WTC11 (cell line): ENCODE results near the gene RNASE12. TPM values are rescaled to one million over a fixed set of nuclear protein-coding genes. Genes with fewer than 3 reads are reported as not detected.

ENCODE experiments used
- ATAC-seq: fragments of 200-7000 bp; cut with Tn5 transposase; 2 replicates; pipeline ENCODE4 v1.10.0; 2021; ENCODE audit warnings: mild to moderate bottlenecking, moderate library complexity
- CTCF ChIA-PET: fragments of 300-600 bp; sonication (Branson Sonifier 250); formaldehyde crosslinking; loops from one replicate; lab custom pipeline; 2021; ENCODE audit warnings: antibody characterized with exemption; lab: Charles Lee
- POLR2A ChIA-PET: fragments of 350-600 bp; sonication (Branson Sonifier 250); formaldehyde crosslinking; loops from one replicate; lab custom pipeline; 2021; ENCODE audit warnings: antibody characterized with exemption; lab: Charles Lee
- DNase-seq: peaks from one replicate; pipeline ENCODE4 v3.0.0; 2021; ENCODE audit warnings: low spot score
- H3K27ac Mint-ChIP-seq: 2 replicates; pipeline ENCODE4 v1.8.0; 2021; ENCODE audit warnings: mixed read lengths
- H3K27me3 Mint-ChIP-seq: 2 replicates; pipeline ENCODE4 v1.8.0; 2021; ENCODE audit warnings: low read depth, mild to moderate bottlenecking, moderate library complexity, mixed read lengths
- H3K36me3 Mint-ChIP-seq: 2 replicates; pipeline ENCODE4 v1.8.0; 2021; ENCODE audit warnings: mixed read lengths
- H3K4me1 Mint-ChIP-seq: 2 replicates; pipeline ENCODE4 v1.8.0; 2022; ENCODE audit warnings: mixed read lengths
- H3K4me3 Mint-ChIP-seq: 2 replicates; pipeline ENCODE4 v1.8.0; 2021; ENCODE audit warnings: mild to moderate bottlenecking, moderate library complexity, mixed read lengths
- H3K9me3 Mint-ChIP-seq: 2 replicates; pipeline ENCODE4 v1.8.0; 2021; ENCODE audit warnings: mixed read lengths
- CBFB ChIP-seq: sonication (generic); formaldehyde crosslinking; IDR thresholded peaks from 2 replicates; pipeline ENCODE4 v1.8.1; 2022; ENCODE audit warnings: mild to moderate bottlenecking, low read depth, missing genetic modification reagents
- IRF2 ChIP-seq: sonication (generic); formaldehyde crosslinking; IDR thresholded peaks from 2 replicates; pipeline ENCODE4 v1.8.0; 2022; ENCODE audit warnings: low read depth, missing genetic modification reagents, borderline replicate concordance
- JAZF1 ChIP-seq: fragments of 250-450 bp; sonication (Bioruptor Pico); IDR thresholded peaks from 2 replicates; pipeline ENCODE4 v1.9.0; 2021; ENCODE audit warnings: moderate library complexity, mild to moderate bottlenecking, inconsistent platforms
- MXD4 ChIP-seq: fragments of 250-450 bp; sonication (Bioruptor Pico); IDR thresholded peaks from 2 replicates; pipeline ENCODE4 v1.8.0; 2021; ENCODE audit warnings: mild to moderate bottlenecking, moderate library complexity, borderline replicate concordance
- NFATC4 ChIP-seq: fragments of 250-450 bp; sonication (Bioruptor Pico); IDR thresholded peaks from 2 replicates; pipeline ENCODE4 v1.9.0; 2021; ENCODE audit warnings: mild to moderate bottlenecking
- SMAD3 ChIP-seq: sonication (generic); formaldehyde crosslinking; IDR thresholded peaks from 2 replicates; pipeline ENCODE4 v1.8.0; 2022; ENCODE audit warnings: missing genetic modification reagents, mild to moderate bottlenecking, borderline replicate concordance
- ZNF423 ChIP-seq: fragments of 250-450 bp; sonication (Bioruptor Pico); IDR thresholded peaks from 2 replicates; pipeline ENCODE4 v2.1.2; 2022; ENCODE audit warnings: mild to moderate bottlenecking, moderate library complexity
- ZNF671 ChIP-seq: fragments of 250-450 bp; sonication (Bioruptor Pico); IDR thresholded peaks from 2 replicates; pipeline ENCODE4 v1.8.0; 2021; ENCODE audit warnings: mild to moderate bottlenecking
- total RNA-seq: library from RNA; stranded (reverse); gene quantifications from 3 replicates; pipeline ENCODE4 v1.2.3, GENCODE V29; 2021
- TF ChIP-seq, protein P1 (sequence below): sonication (generic); formaldehyde crosslinking; IDR thresholded peaks from 2 replicates; pipeline ENCODE4 v1.8.1; 2022; ENCODE audit warnings: missing genetic modification reagents, borderline replicate concordance
- TF ChIP-seq, protein P2 (sequence below): sonication (generic); formaldehyde crosslinking; conservative IDR thresholded peaks from 2 replicates; pipeline ENCODE4 v1.8.1; 2022; ENCODE audit warnings: mild to moderate bottlenecking, missing genetic modification reagents
- TF ChIP-seq, protein P3 (sequence below): sonication (generic); formaldehyde crosslinking; conservative IDR thresholded peaks from 2 replicates; pipeline ENCODE4 v1.8.1; 2023; ENCODE audit warnings: mild to moderate bottlenecking, low read depth, missing genetic modification reagents, moderate library complexity
- TF ChIP-seq, protein P4 (sequence below): fragments of 250-450 bp; sonication (Bioruptor Pico); IDR thresholded peaks from 2 replicates; pipeline ENCODE4 v1.8.0; 2021; ENCODE audit warnings: mild to moderate bottlenecking
- TF ChIP-seq, protein P5 (sequence below): sonication (generic); formaldehyde crosslinking; IDR thresholded peaks from 2 replicates; pipeline ENCODE4 v1.8.1; 2022; ENCODE audit warnings: mild to moderate bottlenecking, moderate library complexity, missing genetic modification reagents
- TF ChIP-seq, protein P6 (sequence below): sonication (generic); formaldehyde crosslinking; IDR thresholded peaks from 2 replicates; pipeline ENCODE4 v1.8.1; 2023; ENCODE audit warnings: mild to moderate bottlenecking, missing genetic modification reagents
- TF ChIP-seq, protein P7 (sequence below): sonication (generic); formaldehyde crosslinking; IDR thresholded peaks from 2 replicates; pipeline ENCODE4 v1.8.1; 2022; ENCODE audit warnings: low read depth, mild to moderate bottlenecking, moderate library complexity, missing genetic modification reagents, borderline replicate concordance
- TF ChIP-seq, protein P8 (sequence below): sonication (generic); formaldehyde crosslinking; IDR thresholded peaks from 2 replicates; pipeline ENCODE4 v1.8.0; 2022; ENCODE audit warnings: mild to moderate bottlenecking, missing genetic modification reagents
- TF ChIP-seq, protein P9 (sequence below): sonication (generic); formaldehyde crosslinking; IDR thresholded peaks from 2 replicates; pipeline ENCODE4 v1.8.1; 2022; ENCODE audit warnings: mild to moderate bottlenecking, missing genetic modification reagents, moderate library complexity, borderline replicate concordance

RNASE12 gene
- total RNA-seq, 1 experiment from 2014 or later = not detected

DNA sequence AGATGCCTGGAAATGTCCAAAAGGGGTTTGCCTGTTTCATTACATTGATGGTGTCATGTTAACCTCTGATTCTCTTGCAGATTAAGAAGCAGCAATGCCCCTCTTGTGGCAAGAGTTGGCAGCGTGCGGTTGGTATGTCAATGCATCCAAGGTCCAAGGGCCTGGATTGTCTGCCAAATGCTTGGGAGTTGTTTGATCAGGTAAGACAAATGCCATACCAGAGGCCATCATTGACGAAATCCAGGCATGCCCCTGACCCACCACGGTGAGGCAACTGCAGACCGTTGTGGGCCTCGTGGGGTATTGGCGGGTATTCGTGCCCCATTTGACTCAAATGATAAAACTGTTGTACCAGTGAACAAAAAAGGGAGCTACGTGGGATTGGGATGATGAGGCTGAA lies 11.4 kb upstream of the RNASE12 start (continued):
- TF ChIP-seq, protein P1, sequence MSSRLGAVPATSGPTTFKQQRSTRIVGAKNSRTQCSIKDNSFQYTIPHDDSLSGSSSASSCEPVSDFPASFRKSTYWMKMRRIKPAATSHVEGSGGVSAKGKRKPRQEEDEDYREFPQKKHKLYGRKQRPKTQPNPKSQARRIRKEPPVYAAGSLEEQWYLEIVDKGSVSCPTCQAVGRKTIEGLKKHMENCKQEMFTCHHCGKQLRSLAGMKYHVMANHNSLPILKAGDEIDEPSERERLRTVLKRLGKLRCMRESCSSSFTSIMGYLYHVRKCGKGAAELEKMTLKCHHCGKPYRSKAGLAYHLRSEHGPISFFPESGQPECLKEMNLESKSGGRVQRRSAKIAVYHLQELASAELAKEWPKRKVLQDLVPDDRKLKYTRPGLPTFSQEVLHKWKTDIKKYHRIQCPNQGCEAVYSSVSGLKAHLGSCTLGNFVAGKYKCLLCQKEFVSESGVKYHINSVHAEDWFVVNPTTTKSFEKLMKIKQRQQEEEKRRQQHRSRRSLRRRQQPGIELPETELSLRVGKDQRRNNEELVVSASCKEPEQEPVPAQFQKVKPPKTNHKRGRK = no peak
- TF ChIP-seq, protein P2, sequence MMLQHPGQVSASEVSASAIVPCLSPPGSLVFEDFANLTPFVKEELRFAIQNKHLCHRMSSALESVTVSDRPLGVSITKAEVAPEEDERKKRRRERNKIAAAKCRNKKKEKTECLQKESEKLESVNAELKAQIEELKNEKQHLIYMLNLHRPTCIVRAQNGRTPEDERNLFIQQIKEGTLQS (CRISPR knock-in tag) = no peak
- TF ChIP-seq, protein P3, sequence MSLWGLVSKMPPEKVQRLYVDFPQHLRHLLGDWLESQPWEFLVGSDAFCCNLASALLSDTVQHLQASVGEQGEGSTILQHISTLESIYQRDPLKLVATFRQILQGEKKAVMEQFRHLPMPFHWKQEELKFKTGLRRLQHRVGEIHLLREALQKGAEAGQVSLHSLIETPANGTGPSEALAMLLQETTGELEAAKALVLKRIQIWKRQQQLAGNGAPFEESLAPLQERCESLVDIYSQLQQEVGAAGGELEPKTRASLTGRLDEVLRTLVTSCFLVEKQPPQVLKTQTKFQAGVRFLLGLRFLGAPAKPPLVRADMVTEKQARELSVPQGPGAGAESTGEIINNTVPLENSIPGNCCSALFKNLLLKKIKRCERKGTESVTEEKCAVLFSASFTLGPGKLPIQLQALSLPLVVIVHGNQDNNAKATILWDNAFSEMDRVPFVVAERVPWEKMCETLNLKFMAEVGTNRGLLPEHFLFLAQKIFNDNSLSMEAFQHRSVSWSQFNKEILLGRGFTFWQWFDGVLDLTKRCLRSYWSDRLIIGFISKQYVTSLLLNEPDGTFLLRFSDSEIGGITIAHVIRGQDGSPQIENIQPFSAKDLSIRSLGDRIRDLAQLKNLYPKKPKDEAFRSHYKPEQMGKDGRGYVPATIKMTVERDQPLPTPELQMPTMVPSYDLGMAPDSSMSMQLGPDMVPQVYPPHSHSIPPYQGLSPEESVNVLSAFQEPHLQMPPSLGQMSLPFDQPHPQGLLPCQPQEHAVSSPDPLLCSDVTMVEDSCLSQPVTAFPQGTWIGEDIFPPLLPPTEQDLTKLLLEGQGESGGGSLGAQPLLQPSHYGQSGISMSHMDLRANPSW = no peak
- TF ChIP-seq MXD4 (CRISPR knock-in tag) = no peak
- TF ChIP-seq, protein P4, sequence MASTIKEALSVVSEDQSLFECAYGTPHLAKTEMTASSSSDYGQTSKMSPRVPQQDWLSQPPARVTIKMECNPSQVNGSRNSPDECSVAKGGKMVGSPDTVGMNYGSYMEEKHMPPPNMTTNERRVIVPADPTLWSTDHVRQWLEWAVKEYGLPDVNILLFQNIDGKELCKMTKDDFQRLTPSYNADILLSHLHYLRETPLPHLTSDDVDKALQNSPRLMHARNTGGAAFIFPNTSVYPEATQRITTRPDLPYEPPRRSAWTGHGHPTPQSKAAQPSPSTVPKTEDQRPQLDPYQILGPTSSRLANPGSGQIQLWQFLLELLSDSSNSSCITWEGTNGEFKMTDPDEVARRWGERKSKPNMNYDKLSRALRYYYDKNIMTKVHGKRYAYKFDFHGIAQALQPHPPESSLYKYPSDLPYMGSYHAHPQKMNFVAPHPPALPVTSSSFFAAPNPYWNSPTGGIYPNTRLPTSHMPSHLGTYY (CRISPR knock-in tag) = no peak
- TF ChIP-seq CBFB = no peak
- TF ChIP-seq, protein P5, sequence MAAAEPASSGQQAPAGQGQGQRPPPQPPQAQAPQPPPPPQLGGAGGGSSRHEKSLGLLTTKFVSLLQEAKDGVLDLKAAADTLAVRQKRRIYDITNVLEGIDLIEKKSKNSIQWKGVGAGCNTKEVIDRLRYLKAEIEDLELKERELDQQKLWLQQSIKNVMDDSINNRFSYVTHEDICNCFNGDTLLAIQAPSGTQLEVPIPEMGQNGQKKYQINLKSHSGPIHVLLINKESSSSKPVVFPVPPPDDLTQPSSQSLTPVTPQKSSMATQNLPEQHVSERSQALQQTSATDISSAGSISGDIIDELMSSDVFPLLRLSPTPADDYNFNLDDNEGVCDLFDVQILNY = no peak
- TF ChIP-seq ZNF423 (CRISPR knock-in tag) = no peak
- TF ChIP-seq, all 79 proteins: peak for 0

DNA sequence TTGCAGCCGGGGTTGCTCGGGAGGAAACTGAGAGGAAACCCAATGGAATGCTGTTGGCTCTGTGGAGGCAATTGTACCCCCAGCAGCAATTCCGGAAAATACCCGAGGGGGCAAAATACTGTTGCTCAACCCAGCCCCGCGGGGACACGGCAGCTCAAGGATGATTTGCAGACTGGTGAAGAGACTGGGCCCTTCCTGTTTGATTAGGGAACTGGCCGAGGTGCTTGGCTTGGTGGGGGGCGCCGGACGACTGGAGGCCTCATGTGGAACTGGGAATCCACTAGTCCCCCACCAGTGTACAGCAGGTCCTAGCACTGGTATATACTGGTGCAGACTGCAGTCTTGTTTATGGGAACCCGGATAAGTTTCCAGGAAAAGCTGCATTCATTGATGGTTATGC lies 10.3 kb upstream of the RNASE12 start:
- Mint-ChIP-seq H3K9me3 (no peaks in the 10 kb centered on the region), H3K36me3 (no peaks in the 10 kb centered on the region), H3K27ac (no peak overlapping the region), H3K4me1 (peaks cover 7% of the 10 kb centered on the region), H3K4me3 (no peak overlapping the region), H3K27me3 (no peaks in the 10 kb centered on the region)
- ChIA-PET POLR2A (no interaction called here), CTCF (interaction anchor here (1.2 to 2.6 kb wide), 2 partner anchors 61 to 186 kb away, joined by 4 to 8 read pairs; no protein-coding TSS in a partner anchor)
- DNase-seq (no peak), ATAC-seq (no peak)
- TF ChIP-seq, protein P1 = no peak
- TF ChIP-seq, protein P6, sequence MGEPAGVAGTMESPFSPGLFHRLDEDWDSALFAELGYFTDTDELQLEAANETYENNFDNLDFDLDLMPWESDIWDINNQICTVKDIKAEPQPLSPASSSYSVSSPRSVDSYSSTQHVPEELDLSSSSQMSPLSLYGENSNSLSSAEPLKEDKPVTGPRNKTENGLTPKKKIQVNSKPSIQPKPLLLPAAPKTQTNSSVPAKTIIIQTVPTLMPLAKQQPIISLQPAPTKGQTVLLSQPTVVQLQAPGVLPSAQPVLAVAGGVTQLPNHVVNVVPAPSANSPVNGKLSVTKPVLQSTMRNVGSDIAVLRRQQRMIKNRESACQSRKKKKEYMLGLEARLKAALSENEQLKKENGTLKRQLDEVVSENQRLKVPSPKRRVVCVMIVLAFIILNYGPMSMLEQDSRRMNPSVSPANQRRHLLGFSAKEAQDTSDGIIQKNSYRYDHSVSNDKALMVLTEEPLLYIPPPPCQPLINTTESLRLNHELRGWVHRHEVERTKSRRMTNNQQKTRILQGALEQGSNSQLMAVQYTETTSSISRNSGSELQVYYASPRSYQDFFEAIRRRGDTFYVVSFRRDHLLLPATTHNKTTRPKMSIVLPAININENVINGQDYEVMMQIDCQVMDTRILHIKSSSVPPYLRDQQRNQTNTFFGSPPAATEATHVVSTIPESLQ (CRISPR knock-in tag) = no peak
- TF ChIP-seq SMAD3 (CRISPR knock-in tag) = no peak
- no peak for TF ChIP-seq ZNF671 (CRISPR knock-in tag)
- TF ChIP-seq, protein P7, sequence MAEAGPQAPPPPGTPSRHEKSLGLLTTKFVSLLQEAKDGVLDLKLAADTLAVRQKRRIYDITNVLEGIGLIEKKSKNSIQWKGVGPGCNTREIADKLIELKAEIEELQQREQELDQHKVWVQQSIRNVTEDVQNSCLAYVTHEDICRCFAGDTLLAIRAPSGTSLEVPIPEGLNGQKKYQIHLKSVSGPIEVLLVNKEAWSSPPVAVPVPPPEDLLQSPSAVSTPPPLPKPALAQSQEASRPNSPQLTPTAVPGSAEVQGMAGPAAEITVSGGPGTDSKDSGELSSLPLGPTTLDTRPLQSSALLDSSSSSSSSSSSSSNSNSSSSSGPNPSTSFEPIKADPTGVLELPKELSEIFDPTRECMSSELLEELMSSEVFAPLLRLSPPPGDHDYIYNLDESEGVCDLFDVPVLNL = no peak
- TF ChIP-seq JAZF1 (CRISPR knock-in tag) = no peak
- TF ChIP-seq, protein P8, sequence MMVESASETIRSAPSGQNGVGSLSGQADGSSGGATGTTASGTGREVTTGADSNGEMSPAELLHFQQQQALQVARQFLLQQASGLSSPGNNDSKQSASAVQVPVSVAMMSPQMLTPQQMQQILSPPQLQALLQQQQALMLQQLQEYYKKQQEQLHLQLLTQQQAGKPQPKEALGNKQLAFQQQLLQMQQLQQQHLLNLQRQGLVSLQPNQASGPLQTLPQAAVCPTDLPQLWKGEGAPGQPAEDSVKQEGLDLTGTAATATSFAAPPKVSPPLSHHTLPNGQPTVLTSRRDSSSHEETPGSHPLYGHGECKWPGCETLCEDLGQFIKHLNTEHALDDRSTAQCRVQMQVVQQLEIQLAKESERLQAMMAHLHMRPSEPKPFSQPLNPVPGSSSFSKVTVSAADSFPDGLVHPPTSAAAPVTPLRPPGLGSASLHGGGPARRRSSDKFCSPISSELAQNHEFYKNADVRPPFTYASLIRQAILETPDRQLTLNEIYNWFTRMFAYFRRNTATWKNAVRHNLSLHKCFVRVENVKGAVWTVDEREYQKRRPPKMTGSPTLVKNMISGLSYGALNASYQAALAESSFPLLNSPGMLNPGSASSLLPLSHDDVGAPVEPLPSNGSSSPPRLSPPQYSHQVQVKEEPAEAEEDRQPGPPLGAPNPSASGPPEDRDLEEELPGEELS (CRISPR knock-in tag) = no peak
- no peak for TF ChIP-seq NFATC4 (CRISPR knock-in tag)
- TF ChIP-seq, protein P9, sequence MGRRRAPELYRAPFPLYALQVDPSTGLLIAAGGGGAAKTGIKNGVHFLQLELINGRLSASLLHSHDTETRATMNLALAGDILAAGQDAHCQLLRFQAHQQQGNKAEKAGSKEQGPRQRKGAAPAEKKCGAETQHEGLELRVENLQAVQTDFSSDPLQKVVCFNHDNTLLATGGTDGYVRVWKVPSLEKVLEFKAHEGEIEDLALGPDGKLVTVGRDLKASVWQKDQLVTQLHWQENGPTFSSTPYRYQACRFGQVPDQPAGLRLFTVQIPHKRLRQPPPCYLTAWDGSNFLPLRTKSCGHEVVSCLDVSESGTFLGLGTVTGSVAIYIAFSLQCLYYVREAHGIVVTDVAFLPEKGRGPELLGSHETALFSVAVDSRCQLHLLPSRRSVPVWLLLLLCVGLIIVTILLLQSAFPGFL (CRISPR knock-in tag) = no peak
- no peak for TF ChIP-seq IRF2 (CRISPR knock-in tag)
